ENCODE results near the gene HDAC2. TPM values are rescaled to one million over a fixed set of nuclear protein-coding genes. Genes with fewer than 3 reads are reported as not detected.
A peak's percentile ranks its signal among the peaks of the same experiment; 100 is the strongest.

Gene HDAC2
- total and polyA plus RNA-seq, 2 experiments from 2014 or later = 343 to 355 TPM

DNA sequence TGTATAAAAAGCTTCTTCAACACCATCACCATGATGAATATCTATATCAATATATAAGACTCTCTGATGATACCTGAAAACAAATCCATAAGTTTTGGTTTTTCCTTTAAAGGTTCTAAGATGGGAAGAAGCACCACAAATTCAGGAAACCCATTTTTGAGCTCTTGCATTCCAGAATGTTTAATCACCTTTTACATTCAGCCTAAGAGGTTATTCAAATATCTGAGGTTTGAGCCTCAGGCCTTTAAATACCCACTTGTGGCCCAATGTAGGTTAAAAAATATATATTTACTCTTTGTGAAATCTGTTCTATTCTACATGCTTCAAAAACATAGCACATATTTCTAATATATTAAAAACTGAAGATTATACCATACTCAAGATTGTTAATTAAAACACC lies 17.6 kb downstream of the HDAC2 start (continued):
- no peak for TF ChIP-seq ZNF462 (CRISPR knock-in tag; IDR thresholded peaks at IDR 0.05)

DNA sequence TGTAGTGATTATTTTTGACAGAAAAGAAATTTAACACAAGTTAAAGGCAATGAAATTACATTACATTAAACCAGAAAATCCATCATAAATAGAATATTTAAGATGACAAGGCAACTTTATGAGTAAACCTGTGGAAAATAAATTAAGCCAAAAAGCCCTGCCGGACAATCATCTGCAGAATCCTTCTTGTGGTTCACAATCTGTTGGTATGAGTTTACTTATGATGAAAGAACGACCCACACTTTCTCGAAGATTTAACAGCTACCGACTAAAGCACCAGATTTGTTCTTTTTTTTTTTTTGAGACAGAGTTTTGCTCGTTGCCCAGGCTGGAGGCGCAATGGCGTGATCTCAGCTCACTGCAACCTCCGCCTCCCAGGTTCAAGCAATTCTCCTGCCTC lies 21.4 kb downstream of the HDAC2 start:
- peaks cover 79% of the 10 kb centered on the region for H3K36me3 ChIP-seq (ENCODE audit: insufficient read depth)
- TF ChIP-seq CREB1 (CRISPR knock-in tag; IDR thresholded peaks at IDR 0.05; ENCODE audit: low read depth) = no peak
- TF ChIP-seq EZH2 (IDR thresholded peaks at IDR 0.05; ENCODE audit: low read depth, unreplicated experiment) = no peak
- TF ChIP-seq, protein P1, sequence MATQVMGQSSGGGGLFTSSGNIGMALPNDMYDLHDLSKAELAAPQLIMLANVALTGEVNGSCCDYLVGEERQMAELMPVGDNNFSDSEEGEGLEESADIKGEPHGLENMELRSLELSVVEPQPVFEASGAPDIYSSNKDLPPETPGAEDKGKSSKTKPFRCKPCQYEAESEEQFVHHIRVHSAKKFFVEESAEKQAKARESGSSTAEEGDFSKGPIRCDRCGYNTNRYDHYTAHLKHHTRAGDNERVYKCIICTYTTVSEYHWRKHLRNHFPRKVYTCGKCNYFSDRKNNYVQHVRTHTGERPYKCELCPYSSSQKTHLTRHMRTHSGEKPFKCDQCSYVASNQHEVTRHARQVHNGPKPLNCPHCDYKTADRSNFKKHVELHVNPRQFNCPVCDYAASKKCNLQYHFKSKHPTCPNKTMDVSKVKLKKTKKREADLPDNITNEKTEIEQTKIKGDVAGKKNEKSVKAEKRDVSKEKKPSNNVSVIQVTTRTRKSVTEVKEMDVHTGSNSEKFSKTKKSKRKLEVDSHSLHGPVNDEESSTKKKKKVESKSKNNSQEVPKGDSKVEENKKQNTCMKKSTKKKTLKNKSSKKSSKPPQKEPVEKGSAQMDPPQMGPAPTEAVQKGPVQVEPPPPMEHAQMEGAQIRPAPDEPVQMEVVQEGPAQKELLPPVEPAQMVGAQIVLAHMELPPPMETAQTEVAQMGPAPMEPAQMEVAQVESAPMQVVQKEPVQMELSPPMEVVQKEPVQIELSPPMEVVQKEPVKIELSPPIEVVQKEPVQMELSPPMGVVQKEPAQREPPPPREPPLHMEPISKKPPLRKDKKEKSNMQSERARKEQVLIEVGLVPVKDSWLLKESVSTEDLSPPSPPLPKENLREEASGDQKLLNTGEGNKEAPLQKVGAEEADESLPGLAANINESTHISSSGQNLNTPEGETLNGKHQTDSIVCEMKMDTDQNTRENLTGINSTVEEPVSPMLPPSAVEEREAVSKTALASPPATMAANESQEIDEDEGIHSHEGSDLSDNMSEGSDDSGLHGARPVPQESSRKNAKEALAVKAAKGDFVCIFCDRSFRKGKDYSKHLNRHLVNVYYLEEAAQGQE (IDR thresholded peaks at IDR 0.05; ENCODE audit: unreplicated experiment) = no peak
- no peak for TF ChIP-seq JUNB (IDR thresholded peaks at IDR 0.05; ENCODE audit: unreplicated experiment)
- no peak for TF ChIP-seq STAT1 (IDR thresholded peaks at IDR 0.05; ENCODE audit: unreplicated experiment)
- TF ChIP-seq ZNF331 (CRISPR knock-in tag; IDR thresholded peaks at IDR 0.05; ENCODE audit: low read depth) = no peak
- TF ChIP-seq EZH2phosphoT487 (IDR thresholded peaks at IDR 0.05; ENCODE audit: unreplicated experiment) = no peak

More for the DNA sequence above, 21.4 kb downstream of the HDAC2 start:
- no peaks in the 10 kb centered on the region for H3K9me2 ChIP-seq (ENCODE audit: insufficient read depth)
- H2AFZ ChIP-seq = no peak overlapping the region
- Mint-ChIP-seq H3K9me3 (no peaks in the 10 kb centered on the region), H3K4me3 (no peak overlapping the region), H3K36me3 (ENCODE audit: low read depth) (peaks cover 72% of the 10 kb centered on the region), H3K4me1 (no peaks in the 10 kb centered on the region), H3K27ac (peak overlapping the region; percentile 56; the same call in 1 of the 2 replicates), H3K27me3 (ENCODE audit: insufficient read depth, low read depth, poor library complexity) (no peaks in the 10 kb centered on the region)
- ATAC-seq = no peak
- peaks cover 33% of the 10 kb centered on the region for H4K20me1 ChIP-seq (replicated peaks; ENCODE audit: insufficient read depth)
- no peaks in the 10 kb centered on the region for H3K27me3 ChIP-seq (ENCODE audit: insufficient read depth)
- no peak for DNase-seq (ENCODE audit: low spot score)
- no peak overlapping the region for H3K4me2 ChIP-seq
- peak overlapping the region; percentile 5; the same call in 1 of the 2 replicates for H3K27ac ChIP-seq (ENCODE audit: low read depth)
- H3K79me2 ChIP-seq (replicated peaks; ENCODE audit: insufficient read depth) = peaks cover 57% of the 10 kb centered on the region
- H3F3A ChIP-seq (replicated peaks; ENCODE audit: low read depth) = peaks cover 2% of the 10 kb centered on the region; the same call in 1 of the 2 replicates
- no peaks in the 10 kb centered on the region for H3K4me1 ChIP-seq (ENCODE audit: insufficient read depth)
- no peak overlapping the region for H3K4me3 ChIP-seq
